Testis (tissue), 2 donors: ENCODE data around the gene TNRC18.

Source experiments
- POLR2A ChIP-seq: fragments of 450-650 bp; IDR thresholded peaks from one replicate; pipeline ENCODE4 v1.6.1; 2017; ENCODE audit warnings: antibody characterized with exemption, mild to moderate bottlenecking, moderate library complexity
- TF ChIP-seq, protein P1 (sequence below), 3 experiments: fragments of 450-650 bp in 2 of 3; fragments of 200-600 bp in 1 of 3; sonication (generic) in 1 of 3; IDR thresholded peaks; one replicate each; pipeline ENCODE4 v1.5.1; 2016 to 2019; ENCODE audit warnings: antibody characterized with exemption in 3 of 3, mild to moderate bottlenecking in 2 of 3, moderate library complexity in 1 of 3

DNA sequence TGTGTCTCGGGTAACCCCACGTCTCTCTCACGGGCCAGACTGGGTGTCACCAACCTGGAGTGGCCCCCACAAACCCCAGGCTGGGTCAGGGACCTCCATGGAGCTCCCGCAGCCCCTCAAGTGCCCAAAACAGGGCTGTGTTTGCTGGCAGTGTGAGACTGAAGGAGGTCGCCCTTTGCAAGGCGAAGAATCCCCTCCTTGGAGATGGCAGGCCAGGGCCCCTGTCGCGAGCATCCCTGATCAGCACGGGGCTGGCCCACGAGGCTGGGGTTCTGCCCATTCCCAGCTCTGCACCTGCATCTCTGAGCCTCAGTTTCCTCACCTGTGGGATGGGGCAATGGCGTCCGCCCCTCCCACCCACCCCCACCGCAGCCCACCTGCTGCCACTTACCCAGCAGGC is 78.5 kb downstream of the TNRC18 start:
- TF ChIP-seq, protein P1, sequence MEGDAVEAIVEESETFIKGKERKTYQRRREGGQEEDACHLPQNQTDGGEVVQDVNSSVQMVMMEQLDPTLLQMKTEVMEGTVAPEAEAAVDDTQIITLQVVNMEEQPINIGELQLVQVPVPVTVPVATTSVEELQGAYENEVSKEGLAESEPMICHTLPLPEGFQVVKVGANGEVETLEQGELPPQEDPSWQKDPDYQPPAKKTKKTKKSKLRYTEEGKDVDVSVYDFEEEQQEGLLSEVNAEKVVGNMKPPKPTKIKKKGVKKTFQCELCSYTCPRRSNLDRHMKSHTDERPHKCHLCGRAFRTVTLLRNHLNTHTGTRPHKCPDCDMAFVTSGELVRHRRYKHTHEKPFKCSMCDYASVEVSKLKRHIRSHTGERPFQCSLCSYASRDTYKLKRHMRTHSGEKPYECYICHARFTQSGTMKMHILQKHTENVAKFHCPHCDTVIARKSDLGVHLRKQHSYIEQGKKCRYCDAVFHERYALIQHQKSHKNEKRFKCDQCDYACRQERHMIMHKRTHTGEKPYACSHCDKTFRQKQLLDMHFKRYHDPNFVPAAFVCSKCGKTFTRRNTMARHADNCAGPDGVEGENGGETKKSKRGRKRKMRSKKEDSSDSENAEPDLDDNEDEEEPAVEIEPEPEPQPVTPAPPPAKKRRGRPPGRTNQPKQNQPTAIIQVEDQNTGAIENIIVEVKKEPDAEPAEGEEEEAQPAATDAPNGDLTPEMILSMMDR (IDR thresholded peaks at IDR 0.05), result no peak
- no peak for TF ChIP-seq POLR2A
